RPMI7951 (cell line): ENCODE data around the gene POU2F2. TPM values are rescaled to one million over a fixed set of nuclear protein-coding genes. Genes with fewer than 3 reads are reported as not detected.
"Not testable (repeated sequence)": the region's sequence is repeated elsewhere in the genome, so short reads cannot be mapped to it uniquely, and the experiment has no call there.

Source experiments
- DNase-seq: peaks from one replicate; pipeline ENCODE4 v3.0.0-alpha.2; 2012; ENCODE audit warnings: low read depth
- total RNA-seq: library from RNA; depleted of rRNA; stranded (reverse); fragments of >200 nt; shearing (Covaris generic); gene quantifications from 2 replicates; pipeline ENCODE4 v1.2.3, GENCODE V29; 2014

The POU2F2 gene
- total RNA-seq, 1 experiment from 2014 or later: 2.4 TPM

DNA sequence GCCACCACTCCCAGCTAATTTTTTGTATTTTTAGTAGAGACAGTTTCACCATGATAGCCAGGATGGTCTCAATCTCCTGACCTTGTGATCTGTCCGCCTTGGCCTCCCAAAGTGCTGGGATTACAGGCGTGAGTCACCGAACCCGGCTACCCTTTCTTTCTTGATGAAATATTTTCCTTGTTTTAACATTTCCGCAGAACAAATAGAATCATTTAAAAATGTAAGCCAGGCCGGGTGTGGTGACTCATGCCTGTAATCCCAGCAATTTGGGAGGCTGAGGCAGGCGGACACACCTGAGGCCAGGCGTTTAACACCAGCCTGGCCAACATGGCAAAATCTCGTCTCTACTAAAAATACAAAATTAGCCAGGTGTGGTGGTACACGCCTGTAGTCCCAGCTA is 32.0 kb downstream of the POU2F2 start:
- not testable (repeated sequence) for DNase-seq

DNA sequence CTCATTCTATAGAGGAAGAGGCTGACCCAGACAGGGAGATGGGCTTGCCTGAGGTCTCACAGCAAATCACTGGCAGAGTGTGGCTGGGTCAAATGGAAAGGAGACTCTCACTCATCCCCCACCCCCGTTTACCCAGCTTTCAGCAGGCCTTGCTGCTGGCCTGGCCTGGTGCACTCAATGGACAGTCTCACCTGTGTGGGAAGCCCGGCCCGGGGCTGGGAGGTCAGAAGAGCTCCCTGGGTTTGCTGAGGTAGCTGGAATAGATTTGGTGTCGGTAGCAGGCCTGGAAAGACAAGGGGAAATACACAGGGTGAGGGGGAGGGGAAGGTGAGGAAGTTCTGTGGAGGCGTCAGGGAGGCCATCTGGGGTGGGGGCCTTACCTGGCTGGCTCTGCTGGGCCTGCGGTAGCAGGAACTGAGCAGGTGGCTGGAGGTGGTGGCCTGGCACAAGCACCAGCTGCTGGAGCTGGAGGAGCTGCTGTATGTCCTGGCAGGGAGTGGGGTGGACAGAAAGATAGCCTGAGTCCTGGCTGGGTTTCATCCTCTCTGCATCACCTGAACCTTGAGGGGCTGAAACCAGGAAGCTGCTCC is 32.8 kb downstream of the POU2F2 start:
- DNase-seq: no peak

DNA sequence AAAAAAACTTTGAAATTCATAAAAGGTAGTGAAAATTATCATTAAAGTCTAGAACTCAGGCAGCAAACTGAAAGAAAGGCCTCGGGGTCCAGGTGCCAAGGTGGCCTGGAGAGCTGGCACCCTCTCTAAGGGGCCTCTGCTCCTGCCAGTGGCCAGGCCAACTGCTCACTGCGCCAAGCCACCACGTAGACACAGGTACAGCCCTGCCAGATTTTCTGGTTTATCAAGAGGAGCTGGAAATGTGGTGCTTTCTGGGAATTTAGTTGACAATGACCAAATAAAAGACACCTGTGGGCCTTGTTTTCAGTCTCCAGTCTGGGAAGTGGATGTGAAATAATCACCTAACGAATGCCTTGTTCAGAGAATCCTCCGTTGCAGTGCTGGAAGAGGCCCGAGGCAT is 33.5 kb downstream of the POU2F2 start:
- DNase-seq: no peak

DNA sequence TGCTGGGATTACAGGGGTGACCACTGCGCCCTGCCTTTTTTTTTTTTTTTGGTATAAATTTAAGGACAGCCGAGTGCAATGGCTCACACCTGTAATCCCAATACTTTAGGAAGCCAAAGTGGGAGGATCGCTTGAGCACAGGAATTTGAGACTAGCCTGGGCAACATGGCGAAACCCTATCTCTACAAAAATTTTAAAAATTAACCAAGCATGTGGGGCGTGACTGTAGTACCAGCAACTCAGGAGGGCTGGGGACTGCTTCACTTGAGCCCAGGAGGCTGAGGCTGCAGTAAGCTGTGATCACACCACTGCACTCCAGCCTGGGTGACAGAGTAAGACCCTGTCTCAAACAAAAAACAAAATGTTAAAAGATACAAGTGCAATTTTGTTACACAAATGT is 34.8 kb downstream of the POU2F2 start:
- DNase-seq: no peak

DNA sequence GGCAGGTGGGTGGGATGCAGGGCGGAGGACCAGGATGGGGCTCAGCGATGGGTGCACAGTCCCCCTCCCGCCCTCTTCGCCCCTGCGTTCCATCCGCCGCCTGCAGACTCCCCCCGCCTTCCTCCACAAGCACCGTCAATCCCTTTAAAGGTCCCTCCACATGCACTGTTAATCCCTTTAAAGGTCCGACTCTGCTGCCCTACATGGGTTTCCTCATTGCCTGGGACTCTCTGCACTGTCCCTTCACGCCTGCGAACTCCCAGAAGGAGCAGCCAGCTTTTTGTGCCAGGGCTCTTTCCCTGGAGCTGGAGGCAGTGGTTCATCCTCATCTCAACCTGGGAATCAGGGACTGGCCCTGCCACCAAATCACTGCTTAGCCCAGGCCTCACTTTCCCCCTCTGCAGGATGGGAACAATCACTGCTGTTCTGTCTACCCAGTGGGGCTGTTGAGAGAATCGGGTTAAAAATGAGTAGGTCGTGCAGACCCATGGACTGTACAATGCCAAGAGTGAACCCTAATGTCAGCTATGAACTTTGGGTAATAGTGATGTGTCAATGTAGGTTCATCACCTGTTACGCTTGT is 35.9 kb downstream of the POU2F2 start:
- DNase-seq: no peak

DNA sequence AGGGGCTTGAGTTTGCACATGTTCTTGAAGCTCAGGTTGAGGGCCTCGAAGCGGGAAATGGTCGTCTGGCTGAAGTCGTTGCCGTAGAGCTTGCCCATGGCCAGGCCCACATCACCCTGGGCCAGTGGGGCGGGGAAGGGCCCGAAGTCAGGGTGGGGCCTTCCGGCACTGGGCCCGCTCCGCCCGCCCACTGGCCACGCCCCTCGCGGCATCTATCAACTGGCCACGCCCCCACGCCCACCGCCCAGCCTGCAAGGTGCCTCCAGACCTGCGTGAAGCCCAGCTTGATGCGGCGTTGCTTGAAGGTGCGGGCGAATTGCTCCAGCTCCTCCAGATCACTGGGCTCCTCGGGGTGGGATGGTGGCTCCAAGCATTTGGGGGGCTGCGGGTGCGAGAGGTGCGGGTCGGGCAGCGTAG is 36.4 kb downstream of the POU2F2 start:
- DNase-seq: no peak

DNA sequence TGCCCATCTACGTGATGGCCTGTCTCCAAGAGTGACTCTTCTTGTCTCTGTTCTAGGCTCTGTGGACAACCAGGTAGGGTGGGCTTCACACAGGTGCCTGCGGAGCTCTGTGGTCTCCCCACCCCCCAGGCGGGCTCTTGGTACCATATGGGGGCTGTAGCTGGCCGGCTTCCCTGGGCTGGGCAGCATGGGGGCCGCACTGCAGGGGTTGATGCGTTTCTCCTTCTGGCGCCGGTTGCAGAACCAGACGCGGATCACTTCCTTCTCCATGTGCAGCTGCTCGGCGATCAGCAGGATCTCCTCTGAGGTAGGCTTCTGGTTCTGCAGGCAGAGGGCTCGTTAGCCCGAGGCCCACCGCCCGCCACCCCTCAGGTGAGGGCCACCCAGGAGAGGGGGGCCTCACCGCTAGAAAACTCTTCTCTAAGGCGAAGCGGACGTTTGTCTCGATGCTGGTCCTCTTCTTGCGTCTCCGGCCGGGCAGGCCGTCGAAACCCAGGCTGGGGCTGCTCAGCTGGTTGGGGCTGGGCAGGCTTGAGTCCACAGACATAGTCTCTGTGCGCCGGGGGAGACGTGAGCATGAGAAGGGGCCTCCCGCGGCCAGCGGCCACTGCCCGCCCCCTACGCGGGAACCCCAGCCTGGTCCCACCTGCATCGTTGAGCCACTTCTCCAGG is 37.0 kb downstream of the POU2F2 start:
- DNase-seq: no peak

DNA sequence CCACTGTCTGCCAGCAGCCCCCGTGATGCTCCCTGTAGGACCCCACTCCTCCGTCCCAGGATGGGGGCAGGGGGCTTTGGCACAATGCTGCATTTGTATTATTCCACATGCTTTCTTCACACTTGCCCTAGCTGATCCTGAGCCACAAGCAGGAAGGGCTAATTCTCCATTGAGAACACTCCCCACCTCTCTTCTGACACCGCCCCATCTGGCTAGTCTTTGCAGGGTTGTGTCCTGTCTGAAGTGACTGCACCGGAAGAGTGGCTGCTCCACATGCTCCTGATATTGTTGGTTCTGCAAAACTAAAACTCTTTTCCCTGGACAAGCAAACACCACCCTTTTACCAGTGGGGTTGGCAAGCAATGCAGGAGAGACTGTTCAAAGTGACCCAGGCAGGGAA is 38.3 kb downstream of the POU2F2 start:
- DNase-seq: no peak

DNA sequence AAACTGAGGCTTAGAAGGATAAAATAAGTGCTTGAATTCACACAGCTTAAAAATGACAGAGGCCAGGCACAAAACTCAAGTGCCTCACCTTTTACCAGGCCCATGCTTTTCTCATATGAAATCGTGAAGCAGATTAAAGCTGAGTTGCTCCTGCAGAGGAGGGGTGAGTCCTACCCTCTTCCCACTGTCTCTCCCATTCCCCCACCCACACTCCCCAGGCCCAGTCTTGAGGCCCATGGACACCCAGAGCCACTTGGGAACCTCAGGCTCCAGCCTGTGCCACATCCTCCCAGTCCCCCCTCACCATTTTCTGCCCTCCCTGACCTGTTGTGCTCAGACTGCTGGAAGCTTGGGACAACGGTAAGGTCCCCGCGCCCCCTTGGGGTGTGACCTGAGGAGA is 38.7 kb downstream of the POU2F2 start:
- no peak for DNase-seq

DNA sequence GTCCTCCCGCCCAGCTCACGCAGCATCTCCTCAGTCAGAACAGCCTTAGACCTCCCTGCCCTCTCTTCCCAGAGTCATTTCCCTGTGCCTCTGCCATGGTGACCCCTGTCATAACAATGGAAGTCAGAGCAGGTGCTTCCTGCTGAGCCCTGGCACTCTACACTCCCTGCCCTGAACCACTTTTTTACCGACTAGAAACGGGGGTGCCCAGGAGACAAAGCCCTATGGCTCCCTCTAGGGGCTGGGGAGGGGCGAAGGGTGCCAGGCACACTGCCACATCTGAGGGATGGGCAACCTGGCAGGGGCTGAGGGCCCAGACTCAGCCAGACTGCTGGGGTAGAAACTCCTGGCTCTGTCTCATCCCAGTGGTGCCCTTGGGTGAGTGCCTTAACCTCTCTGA is 39.9 kb downstream of the POU2F2 start:
- DNase-seq: no peak

DNA sequence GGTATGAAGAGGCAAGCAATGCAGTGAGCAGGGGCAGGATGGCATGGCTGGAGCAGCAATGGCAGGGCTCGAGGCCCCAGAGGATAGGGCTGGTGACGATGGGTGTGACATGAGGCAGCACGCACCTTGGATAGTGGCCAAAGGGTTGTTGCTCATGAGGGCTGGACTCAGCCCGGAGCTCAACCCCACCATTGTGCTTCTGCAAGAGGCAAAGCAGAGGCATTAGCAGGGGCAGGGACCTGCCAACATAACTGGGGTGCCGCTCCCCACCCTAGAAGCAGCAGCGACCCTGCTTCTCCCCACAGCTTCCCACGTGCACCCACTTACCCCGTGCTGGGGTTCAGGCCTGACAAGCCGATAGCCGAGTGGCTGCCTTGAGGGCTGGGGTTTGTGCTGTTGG is 40.5 kb downstream of the POU2F2 start:
- peak; percentile 52 for DNase-seq

DNA sequence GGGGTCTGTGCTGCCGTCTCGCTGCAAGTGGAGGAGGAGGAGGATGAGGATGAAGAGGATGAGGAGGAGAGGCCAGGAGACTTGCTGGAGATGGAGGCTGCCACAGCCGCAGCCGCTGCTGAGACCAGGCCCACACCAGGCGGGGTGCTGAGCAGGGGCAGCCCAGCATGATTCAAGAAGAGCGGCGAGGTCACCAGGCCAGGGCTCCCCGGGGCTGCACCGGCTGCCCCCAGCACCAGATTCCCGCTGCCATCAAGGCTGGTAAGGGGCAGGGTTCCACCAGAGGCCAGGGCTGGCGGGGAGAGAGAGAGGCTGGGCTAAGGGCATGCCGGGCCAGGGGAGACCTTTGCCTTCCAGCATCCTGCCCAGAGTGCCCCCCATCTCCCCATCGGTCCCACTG is 40.9 kb downstream of the POU2F2 start:
- DNase-seq: no peak

DNA sequence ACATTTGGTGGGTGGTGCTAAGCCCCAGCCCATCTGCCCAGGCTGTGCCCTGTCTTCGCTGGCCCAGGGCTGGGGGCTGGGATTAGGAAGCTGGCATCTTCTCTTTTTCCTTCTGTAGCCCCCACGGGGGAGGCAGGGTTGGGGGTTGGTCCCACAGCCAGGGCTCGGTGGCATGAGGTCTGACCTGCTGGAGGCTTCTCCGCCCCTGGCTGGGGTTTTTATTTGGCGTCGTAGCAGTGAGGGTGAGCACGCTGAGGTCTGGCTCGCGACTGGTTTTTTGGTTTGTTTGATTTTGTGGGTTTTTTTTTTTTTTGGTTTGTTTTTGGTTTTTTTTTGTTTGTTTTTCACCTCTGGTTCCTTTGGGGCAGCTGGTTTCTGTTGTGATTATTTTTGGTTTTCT is 41.6 kb downstream of the POU2F2 start:
- DNase-seq: no peak

DNA sequence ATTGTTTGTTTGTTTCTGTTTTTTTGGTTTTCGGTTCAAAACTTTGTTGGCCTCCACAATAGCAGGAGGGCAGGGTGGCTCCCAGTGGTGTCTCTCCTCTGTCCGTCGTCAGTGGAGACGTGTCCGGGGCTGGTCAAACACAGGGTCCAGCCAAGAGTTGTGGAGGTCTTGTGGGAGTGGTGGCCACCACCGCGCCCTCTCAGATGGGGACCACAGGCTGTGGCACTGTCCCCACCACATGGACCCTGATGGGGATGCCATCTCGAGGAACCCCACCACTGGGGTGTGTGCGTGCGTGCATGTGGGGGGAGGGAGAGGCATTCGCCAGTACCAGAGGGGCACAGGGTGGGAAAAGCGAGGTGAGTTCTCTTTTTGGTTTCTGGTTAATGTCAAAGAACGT is 42.5 kb downstream of the POU2F2 start:
- no peak for DNase-seq

DNA sequence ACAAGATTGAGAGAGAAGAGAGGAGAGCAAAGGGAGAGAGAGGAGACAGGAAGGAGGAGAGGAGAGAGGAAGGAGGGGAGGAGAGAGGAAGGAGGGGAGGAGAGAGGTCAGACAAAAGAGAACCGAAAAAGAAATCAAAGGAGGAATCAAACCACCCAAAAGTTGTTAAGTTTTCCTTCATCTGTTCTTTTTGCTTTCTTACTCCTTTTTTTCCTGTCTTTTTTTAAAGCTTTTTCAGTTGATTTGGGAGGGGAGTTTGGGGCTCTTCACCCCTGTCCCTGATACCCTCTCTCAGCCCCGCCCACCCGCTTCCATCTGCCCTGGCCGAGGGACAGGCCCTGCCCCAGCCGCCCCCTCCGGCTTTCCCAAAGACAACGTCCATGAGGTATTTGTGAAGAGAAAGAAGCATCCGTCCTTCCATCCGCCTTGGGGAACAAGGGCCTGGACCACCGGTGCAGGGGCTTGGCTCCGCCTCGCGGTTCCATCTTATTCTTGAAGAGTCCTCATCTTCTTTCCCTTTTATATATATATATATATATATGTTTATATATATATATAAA is 43.0 kb downstream of the POU2F2 start:
- no peak for DNase-seq

DNA sequence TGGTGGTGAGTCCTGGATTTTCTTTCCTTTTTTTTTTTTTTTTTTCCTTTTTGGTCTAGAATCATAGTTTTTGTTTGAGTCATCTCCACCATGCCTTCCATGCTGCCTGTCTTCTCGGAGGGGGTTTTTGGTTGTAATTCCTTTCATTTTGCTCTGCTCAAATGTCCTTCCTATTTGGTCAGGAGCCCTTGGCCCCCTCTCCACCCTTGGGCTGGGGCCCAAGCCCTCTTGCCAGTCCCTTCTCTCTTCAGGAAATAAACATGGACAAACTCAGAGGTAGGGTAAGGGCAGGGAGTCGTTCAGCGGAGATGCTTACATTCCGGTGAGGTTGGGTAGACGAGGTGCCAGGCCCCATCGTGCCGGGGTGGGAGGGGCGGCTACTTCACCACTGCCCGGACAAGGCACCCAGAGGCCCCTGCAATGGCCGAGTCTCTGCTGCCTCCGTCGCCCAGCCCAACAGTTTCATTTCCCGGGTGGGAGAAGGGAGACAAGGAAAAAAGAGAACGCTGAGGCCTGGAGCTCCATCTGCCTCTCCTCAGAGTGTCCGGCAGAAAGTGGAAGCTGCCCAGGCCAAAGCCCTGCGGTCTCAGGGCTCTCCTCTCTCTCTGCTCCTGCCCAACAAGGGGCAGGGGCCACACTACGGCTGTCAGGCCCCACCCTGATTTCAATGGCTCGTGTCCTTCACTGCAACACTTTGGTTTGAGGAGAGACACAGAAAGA is 43.6 kb downstream of the POU2F2 start:
- DNase-seq: peak; percentile 82

DNA sequence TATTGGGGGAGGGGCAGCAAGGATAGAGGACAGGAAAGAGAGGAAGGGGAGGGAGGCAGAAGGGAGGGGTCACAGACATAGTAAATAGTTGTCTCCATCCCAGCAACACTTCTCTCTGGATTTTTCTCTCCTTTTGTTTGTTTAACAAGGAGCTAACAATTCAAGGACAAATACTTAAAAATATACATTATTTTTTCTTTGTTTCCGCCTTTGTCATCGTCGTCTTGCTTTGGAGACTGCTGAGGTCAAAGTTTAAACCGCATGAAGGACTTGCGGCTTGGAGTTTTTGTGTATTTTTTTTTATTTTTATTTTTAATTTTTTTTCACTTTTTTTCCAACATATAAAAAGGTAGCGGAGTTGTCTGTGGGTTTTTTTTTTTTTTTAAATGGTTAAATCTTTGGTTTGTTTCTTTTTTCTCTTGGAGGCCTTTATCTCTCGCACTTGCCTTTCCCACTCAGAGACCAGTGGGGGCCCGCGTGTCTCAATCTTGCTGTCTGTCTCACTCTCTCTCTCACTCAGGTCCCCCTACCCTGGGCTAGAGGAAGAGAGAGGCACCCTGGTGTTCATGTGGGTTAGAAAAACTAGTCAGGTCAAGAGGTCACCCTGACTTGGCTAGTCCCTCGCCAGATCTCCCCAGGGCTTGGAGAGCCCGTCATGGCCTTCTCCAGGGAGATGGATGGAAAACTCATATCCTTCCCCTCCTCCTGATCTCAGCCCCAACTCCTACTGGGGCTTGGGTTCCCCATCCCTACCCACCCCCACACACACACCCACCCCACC is 45.3 kb downstream of the POU2F2 start:
- DNase-seq: peak; percentile 53

DNA sequence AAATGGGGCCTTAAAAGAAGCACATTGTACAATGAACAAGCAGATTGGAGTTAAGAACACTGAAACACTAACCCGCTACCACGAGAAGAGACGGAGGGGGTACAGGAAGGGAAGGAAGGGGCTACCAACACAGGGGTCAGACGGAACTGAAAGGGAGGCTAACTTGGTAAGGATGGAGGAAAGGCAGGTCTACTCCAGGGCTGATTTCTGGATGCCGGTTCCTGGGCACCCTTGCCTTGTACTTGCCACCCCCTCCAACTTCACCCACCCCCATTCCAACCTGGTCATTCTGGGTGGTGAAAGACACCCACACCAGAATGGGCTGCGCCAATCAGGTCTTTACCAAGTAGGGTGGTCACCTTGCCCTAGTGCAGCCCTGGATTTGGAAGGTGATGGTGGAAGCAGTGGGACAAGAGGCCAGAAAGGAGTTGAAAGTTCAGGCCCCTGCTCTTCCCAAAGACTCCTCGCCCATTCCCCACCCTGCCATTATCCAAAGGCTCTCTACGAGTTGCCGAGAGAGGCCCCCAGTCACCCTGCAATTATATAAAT is 46.0 kb downstream of the POU2F2 start:
- DNase-seq: no peak

DNA sequence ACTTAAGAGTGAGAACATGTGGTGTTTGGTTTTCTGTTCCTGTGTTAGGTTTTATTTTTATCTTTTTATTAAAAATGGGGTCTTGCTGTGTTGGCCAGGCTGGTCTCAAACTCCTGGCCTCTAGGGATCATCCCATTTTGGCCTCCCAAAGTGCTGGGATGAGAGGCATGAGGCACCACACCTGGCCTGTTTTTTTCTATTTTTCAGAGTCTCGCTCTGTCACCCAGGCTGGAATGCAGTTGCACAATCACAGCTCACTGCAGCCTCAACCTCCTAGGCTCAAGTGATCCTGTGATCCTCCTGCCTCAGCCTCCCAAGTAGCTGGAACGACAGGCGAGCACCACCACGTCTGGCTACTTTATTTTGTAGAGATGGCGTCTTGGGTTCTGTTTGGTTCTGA is 48.7 kb downstream of the POU2F2 start:
- DNase-seq: no peak

DNA sequence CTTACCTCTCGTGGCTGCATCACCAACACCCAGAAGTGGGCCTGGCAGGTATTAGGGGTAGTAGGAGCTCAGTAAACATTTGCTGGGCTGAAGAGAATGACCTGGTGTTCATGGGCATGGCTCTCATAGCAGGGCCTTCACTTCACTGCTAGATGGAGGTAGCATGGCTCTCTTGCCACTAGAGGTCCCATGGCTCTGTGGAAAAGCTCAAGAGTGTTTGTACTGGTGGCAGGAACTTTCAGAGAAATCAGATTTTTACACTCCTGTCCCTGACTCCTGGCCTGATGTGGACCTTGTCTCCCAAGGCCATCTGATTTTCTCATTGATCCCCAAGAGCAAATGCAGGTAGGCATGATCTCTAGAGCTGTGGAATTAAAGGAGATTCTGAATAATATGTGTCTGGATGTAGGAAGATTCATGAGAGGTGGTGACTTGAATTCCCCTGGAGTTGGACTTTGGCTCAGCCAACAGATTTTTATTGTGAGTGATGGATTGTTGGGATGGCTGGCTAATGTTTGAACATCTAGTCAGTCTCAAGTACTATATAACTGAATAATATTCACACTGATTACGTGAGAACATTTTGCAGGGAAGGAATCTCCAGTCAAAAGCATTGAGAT is 50.6 kb downstream of the POU2F2 start:
- DNase-seq: peak; percentile 58

DNA sequence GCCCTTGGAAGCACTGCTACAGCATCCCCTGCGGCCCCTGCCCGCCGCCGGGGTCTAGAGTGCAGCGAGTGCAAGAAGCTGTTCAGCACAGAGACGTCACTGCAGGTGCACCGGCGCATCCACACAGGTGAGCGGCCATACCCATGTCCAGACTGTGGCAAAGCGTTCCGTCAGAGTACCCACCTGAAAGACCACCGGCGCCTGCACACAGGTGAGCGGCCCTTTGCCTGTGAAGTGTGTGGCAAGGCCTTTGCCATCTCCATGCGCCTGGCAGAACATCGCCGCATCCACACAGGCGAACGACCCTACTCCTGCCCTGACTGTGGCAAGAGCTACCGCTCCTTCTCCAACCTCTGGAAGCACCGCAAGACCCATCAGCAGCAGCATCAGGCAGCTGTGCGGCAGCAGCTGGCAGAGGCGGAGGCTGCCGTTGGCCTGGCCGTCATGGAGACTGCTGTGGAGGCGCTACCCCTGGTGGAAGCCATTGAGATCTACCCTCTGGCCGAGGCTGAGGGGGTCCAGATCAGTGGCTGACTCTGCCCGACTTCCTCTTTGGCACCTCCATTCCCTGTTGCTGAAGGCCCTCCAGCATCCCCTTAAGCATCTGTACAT is 51.4 kb downstream of the POU2F2 start:
- no peak for DNase-seq
